Dermis blood vessel endothelial cell (primary cell): Measurements from ENCODE around the gene IFITM1. TPM values are rescaled to one million over a fixed set of nuclear protein-coding genes. Genes with fewer than 3 reads are reported as not detected.

Experiments used
- total RNA-seq: library from RNA; depleted of rRNA; stranded (reverse); fragments of >200 nt; gene quantifications from 2 replicates; pipeline ENCODE4 v1.2.3, GENCODE V29; 2014

The IFITM1 gene
- total RNA-seq, 1 donor from 2014 or later = 3.4 TPM

Other genes with a start within 250 kb of the IFITM1 start
- not detected in 2 replicates for gene SCGB1C1, start 121.0 kb upstream of the IFITM1 start, total RNA-seq
- gene BET1L, start 106.6 kb upstream of the IFITM1 start, total RNA-seq = 13.4 and 17.3 TPM in 2 replicates
- gene RIC8A, start 106.3 kb upstream of the IFITM1 start, total RNA-seq = 127 and 140 TPM in 2 replicates
- 7.1 and 9.0 TPM in 2 replicates for gene SIRT3, start 77.7 kb upstream of the IFITM1 start, total RNA-seq
- gene PSMD13, start 77.1 kb upstream of the IFITM1 start, total RNA-seq = 160 and 183 TPM in 2 replicates
- gene NLRP6, start 35.6 kb upstream of the IFITM1 start, total RNA-seq = not detected in 2 replicates
- gene PGGHG, start 24.9 kb upstream of the IFITM1 start, total RNA-seq = 15.1 and 28.4 TPM in 2 replicates
- gene IFITM5, start 14.5 kb upstream of the IFITM1 start, total RNA-seq = not detected in 2 replicates
- gene IFITM2, start 6.2 kb upstream of the IFITM1 start, total RNA-seq = 69.8 and 135 TPM in 2 replicates
- 41.4 and 80.2 TPM in 2 replicates for gene IFITM3, start 6.8 kb downstream of the IFITM1 start, total RNA-seq
- 0.42 and 5.6 TPM in 2 replicates for gene B4GALNT4, start 55.5 kb downstream of the IFITM1 start, total RNA-seq
- 0.09 and 0.68 TPM in 2 replicates for gene PKP3, start 80.2 kb downstream of the IFITM1 start, total RNA-seq
- 43.2 and 52.2 TPM in 2 replicates for gene SIGIRR, start 101.0 kb downstream of the IFITM1 start, total RNA-seq
- 0.42 and 10.7 TPM in 2 replicates for gene ANO9, start 128.0 kb downstream of the IFITM1 start, total RNA-seq
- 34.5 and 50.2 TPM in 2 replicates for gene PTDSS2, start 136.2 kb downstream of the IFITM1 start, total RNA-seq
- gene RNH1, start 193.2 kb downstream of the IFITM1 start, total RNA-seq = 257 and 310 TPM in 2 replicates
- gene HRAS, start 221.5 kb downstream of the IFITM1 start, total RNA-seq = 51.6 and 70.2 TPM in 2 replicates
- gene LRRC56, start 223.5 kb downstream of the IFITM1 start, total RNA-seq = 0.56 and 0.68 TPM in 2 replicates
- gene LMNTD2, start 246.7 kb downstream of the IFITM1 start, total RNA-seq = 1.3 and 2.6 TPM in 2 replicates
- gene RASSF7, start 246.9 kb downstream of the IFITM1 start, total RNA-seq = 21.3 and 25.2 TPM in 2 replicates